Measurements from ENCODE around the gene GOPC. TPM values are rescaled to one million over a fixed set of nuclear protein-coding genes. Genes with fewer than 3 reads are reported as not detected.

Gene GOPC
- total and polyA plus RNA-seq, 2 experiments from 2014 or later: 15.5 to 26.4 TPM

DNA sequence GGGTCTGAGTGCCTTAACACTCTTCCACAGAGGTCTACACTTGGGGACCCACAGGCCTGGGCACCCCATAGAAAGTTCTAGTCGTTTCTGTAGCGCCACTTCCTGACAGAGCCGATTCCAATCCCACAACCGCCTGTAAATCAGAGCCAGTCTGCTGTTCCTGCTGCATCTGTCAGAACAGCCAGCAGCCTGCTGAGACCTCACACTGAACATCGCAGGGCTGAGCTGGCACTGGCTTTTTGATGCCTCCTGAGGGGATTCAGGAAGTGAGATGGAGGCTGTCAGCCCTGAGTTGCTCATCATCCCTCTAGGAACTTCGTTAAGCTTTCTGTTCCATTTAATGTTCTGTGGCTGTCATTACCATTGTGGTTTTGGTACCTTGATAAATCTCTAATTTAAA is 71.0 kb downstream of the GOPC start:
- Mint-ChIP-seq H3K4me3 (no peak overlapping the region), H3K36me3 (ENCODE audit: low read depth) (no peaks in the 10 kb centered on the region), H3K27me3 (ENCODE audit: insufficient read depth, low read depth, poor library complexity) (no peaks in the 10 kb centered on the region), H3K4me1 (peaks cover 2% of the 10 kb centered on the region; the same call in 2 of the 3 replicates), H3K27ac (no peak overlapping the region), H3K9me3 (no peaks in the 10 kb centered on the region)
- TF ChIP-seq POLR2AphosphoS5 (IDR thresholded peaks at IDR 0.05; ENCODE audit: low read depth) (no peak), ZNF462 (CRISPR knock-in tag; IDR thresholded peaks at IDR 0.05) (no peak), STAT1 (IDR thresholded peaks at IDR 0.05; ENCODE audit: unreplicated experiment) (no peak), EZH2phosphoT487 (IDR thresholded peaks at IDR 0.05; ENCODE audit: unreplicated experiment) (no peak)
- ATAC-seq (no peak), DNase-seq (ENCODE audit: low spot score) (no peak)
- Histone ChIP-seq H3K4me2 (no peak overlapping the region), H2AFZ (no peak overlapping the region), H3K27ac (ENCODE audit: low read depth) (no peak overlapping the region), H3K36me3 (ENCODE audit: insufficient read depth) (no peaks in the 10 kb centered on the region), H3K4me3 (no peak overlapping the region), H3K4me1 (ENCODE audit: insufficient read depth) (no peaks in the 10 kb centered on the region), H4K20me1 (replicated peaks; ENCODE audit: insufficient read depth) (no peaks in the 10 kb centered on the region), H3K27me3 (ENCODE audit: insufficient read depth) (no peaks in the 10 kb centered on the region), H3K79me2 (replicated peaks; ENCODE audit: insufficient read depth) (no peaks in the 10 kb centered on the region), H3K9me2 (ENCODE audit: insufficient read depth) (no peaks in the 10 kb centered on the region), H3F3A (replicated peaks; ENCODE audit: low read depth) (no peaks in the 10 kb centered on the region)

GRCh38 chr6:117530467-117531242 is 71.7 kb downstream of the GOPC start:
- H3K4me1 ChIP-seq (ENCODE audit: insufficient read depth): peaks cover 2% of the 10 kb centered on the region; the same call in 1 of the 2 replicates
- ATAC-seq (no peak), DNase-seq (ENCODE audit: low spot score) (no peak)
- no peaks in the 10 kb centered on the region for H3F3A ChIP-seq (replicated peaks; ENCODE audit: low read depth)
- no peaks in the 10 kb centered on the region for H3K9me2 ChIP-seq (ENCODE audit: insufficient read depth)
- no peak overlapping the region for H3K4me2 ChIP-seq
- no peaks in the 10 kb centered on the region for H3K27me3 ChIP-seq (ENCODE audit: insufficient read depth)
- H3K27ac ChIP-seq (ENCODE audit: low read depth): no peak overlapping the region
- no peak overlapping the region; the same call in 1 of the 2 replicates for H3K27ac Mint-ChIP-seq
- H3K36me3 ChIP-seq (ENCODE audit: insufficient read depth): no peaks in the 10 kb centered on the region
- H3K4me3 Mint-ChIP-seq: no peak overlapping the region
- no peaks in the 10 kb centered on the region for H3K36me3 Mint-ChIP-seq (ENCODE audit: low read depth)
- H4K20me1 ChIP-seq (replicated peaks; ENCODE audit: insufficient read depth): no peaks in the 10 kb centered on the region
- no peak overlapping the region for H2AFZ ChIP-seq
- H3K79me2 ChIP-seq (replicated peaks; ENCODE audit: insufficient read depth): no peaks in the 10 kb centered on the region
- no peaks in the 10 kb centered on the region for H3K9me3 Mint-ChIP-seq
- peaks cover 3% of the 10 kb centered on the region; the same call in 2 of the 3 replicates for H3K4me1 Mint-ChIP-seq
- no peak overlapping the region for H3K4me3 ChIP-seq
- no peaks in the 10 kb centered on the region for H3K27me3 Mint-ChIP-seq (ENCODE audit: insufficient read depth, low read depth, poor library complexity)
- no peak for TF ChIP-seq NANOG (IDR thresholded peaks at IDR 0.05; ENCODE audit: borderline replicate concordance)
- no peak for TF ChIP-seq ETS1 (IDR thresholded peaks at IDR 0.05)
